ENCODE results near the gene PUM2.

DNA sequence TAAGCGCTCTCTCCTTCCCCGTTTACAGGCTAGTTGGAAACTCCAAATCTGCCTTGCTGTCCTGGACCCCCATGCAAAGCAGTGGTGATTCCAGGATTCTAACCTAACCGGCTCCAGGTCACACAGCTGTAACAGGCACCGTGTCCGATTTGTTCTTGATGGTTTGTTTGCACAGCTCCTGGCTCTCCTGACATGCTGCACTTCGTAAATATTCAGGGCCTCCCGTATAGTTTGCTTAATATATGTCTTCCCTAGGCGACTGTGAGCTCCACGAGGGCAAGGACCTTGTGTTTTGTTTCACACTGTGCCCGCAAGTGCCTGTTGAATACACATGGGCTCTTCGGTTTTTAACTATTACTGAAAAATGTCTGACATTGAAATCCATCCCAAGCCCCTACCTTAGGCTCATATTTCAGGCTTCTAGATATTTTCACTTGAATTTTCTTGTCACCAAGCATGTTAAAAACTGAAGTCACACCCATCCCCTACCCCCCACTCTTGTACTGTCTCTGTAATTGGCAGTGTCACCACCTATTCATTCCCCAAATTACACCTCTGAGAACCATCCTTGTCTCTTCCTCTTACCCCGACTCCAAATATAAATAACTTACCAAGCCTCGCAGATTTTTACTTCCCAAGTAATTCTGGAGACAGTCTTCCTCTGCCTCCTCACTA lies 1.0 kb upstream of the PUM2 start:
- TF ChIP-seq, protein P1, sequence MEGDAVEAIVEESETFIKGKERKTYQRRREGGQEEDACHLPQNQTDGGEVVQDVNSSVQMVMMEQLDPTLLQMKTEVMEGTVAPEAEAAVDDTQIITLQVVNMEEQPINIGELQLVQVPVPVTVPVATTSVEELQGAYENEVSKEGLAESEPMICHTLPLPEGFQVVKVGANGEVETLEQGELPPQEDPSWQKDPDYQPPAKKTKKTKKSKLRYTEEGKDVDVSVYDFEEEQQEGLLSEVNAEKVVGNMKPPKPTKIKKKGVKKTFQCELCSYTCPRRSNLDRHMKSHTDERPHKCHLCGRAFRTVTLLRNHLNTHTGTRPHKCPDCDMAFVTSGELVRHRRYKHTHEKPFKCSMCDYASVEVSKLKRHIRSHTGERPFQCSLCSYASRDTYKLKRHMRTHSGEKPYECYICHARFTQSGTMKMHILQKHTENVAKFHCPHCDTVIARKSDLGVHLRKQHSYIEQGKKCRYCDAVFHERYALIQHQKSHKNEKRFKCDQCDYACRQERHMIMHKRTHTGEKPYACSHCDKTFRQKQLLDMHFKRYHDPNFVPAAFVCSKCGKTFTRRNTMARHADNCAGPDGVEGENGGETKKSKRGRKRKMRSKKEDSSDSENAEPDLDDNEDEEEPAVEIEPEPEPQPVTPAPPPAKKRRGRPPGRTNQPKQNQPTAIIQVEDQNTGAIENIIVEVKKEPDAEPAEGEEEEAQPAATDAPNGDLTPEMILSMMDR (optimal IDR thresholded peaks at IDR 0.05 in 1 of 3, IDR thresholded peaks at IDR 0.05 in 1 of 3, conservative IDR thresholded peaks at IDR 0.05 in 1 of 3; ENCODE audit: extremely low read depth in 1 of 3, insufficient read depth in 2 of 3, low read length in 3 of 3), result no peak
- TF ChIP-seq EZH2 (IDR thresholded peaks at IDR 0.05; ENCODE audit: low read length), result no peak
